GM18517 (cell line): ENCODE data around the gene VRK2.

Experiments
- ATAC-seq: cut with Tn5 transposase; IDR thresholded peaks from one replicate; pipeline ENCODE4 v1.9.1; 2021; ENCODE audit warnings: mild to moderate bottlenecking, moderate library complexity; ENCODE audit not compliant: unreplicated experiment

VRK2 gene

GRCh38 chr2:58046585-58047372 is at the start of gene VRK2:
VRK2 (plus strand) TSS chr2:58046806; CDS start chr2:58048832, 2,026 bp downstream.
- ATAC-seq: peak; percentile 87

GRCh38 chr2:58006256-58006951 is 40.2 kb upstream of the VRK2 start:
- peak; percentile 89 for ATAC-seq

- peak; percentile 58 for ATAC-seq
These were observed 39.7 kb upstream of the VRK2 start for GRCh38 chr2:58006952-58007284.

- ATAC-seq: no peak
These were observed 36.0 kb upstream of the VRK2 start for GRCh38 chr2:58010599-58010998.

- peak; percentile 55 for ATAC-seq
These were observed 27.4 kb upstream of the VRK2 start for GRCh38 chr2:58019229-58019628.

GRCh38 chr2:58025150-58025933 is 21.3 kb upstream of the VRK2 start:
- ATAC-seq: no peak

- ATAC-seq: no peak
These were observed 19.6 kb upstream of the VRK2 start for GRCh38 chr2:58027029-58027428.

- no peak for ATAC-seq
These were observed 15.8 kb upstream of the VRK2 start for GRCh38 chr2:58030771-58031170.

- peak; percentile 56 for ATAC-seq
These were observed 14.4 kb upstream of the VRK2 start for GRCh38 chr2:58032016-58032763.

- peak; percentile 6 for ATAC-seq
These were observed 13.9 kb upstream of the VRK2 start for GRCh38 chr2:58032764-58033080.

- ATAC-seq: no peak
These were observed 13.1 kb upstream of the VRK2 start for GRCh38 chr2:58033530-58033929.

- peak; percentile 67 for ATAC-seq
These were observed 11.3 kb upstream of the VRK2 start for GRCh38 chr2:58035352-58035751.

- ATAC-seq: peak; percentile 84
These were observed 7.4 kb upstream of the VRK2 start for GRCh38 chr2:58039170-58039611.

GRCh38 chr2:58042486-58042970 is 4.1 kb upstream of the VRK2 start:
- no peak for ATAC-seq

GRCh38 chr2:58044145-58044544 is 2.5 kb upstream of the VRK2 start:
- no peak for ATAC-seq

GRCh38 chr2:58045580-58046334 is 849 bp upstream of the VRK2 start:
- ATAC-seq: no peak

GRCh38 chr2:58046335-58046584 is 346 bp upstream of the VRK2 start:
- peak; percentile 25 for ATAC-seq

GRCh38 chr2:58047373-58047935 is 848 bp downstream of the VRK2 start:
- ATAC-seq: peak; percentile 34

GRCh38 chr2:58047961-58048360 is 1.4 kb downstream of the VRK2 start:
- ATAC-seq: no peak

- no peak for ATAC-seq
These were observed 4.8 kb downstream of the VRK2 start for GRCh38 chr2:58051445-58051844.
